Stimulated activated CD4-positive, alpha-beta T cell treated with anti-CD3 and anti-CD28 coated beads, TNF-alpha, amount 100 ng/mL, for 48 hours (primary cell): Measurements from ENCODE around the gene OLIG2.

ENCODE experiments used
- DNase-seq, 3 donors: peaks; one replicate each; pipeline ENCODE4 v3.0.0-alpha.2; 2020; ENCODE audit warnings: low read depth in 3 of 3

OLIG2 gene

DNA sequence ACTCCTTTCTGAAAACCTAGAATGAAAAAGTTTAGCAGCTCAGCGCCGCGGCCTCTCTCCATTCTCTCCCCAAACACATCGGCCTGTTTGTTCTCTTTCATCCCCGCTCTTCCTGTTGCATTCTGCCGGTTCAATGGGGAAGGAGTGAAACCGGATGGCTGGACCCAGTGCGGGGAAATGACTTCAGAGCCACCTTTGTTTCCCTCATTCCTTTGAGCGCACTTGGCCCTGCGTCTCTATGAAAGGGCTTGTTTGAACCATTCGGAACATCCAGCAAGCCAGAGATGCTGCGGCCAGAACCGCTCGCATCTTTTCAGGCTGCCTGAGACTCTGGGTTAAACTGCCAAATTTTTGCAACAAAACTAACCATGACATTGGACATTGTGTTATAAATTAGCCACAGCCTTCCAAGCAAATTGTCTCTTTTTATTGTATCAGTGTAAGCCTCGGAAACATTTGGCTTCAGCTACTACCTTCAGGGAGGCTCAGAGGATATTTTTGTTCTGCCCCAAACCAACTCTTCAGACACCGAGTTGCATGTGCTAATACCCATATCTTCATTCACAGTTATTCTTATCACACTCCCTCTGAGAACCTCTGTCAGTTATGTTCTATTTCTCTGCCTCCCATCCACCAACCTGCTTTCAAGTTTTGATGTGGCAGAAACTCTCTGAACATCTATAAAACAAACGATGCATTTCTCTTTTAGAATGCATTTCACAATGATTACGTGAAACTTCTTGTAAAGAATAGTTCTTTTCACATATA, 39.1 kb downstream of the OLIG2 start:
- no peak for DNase-seq

DNA sequence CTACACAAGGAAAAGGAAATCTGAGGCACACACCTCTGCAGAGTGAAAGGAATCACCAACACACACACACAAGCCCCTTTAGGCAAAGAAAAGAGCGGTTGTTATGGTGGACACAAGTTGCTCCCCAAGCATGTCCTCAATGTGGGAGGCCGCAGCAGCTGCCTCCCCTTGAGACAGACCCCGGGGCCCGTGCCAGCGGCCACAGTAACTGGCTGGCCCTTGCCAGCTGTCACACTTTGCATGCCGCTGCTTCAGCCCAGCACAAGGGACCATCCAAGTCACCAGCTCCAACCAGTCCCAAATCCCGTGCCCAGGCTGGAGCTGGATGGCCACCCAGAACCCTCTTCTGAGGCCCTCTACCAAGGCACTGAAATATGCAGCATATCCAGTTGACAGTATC, 41.3 kb downstream of the OLIG2 start:
- no peak for DNase-seq

DNA sequence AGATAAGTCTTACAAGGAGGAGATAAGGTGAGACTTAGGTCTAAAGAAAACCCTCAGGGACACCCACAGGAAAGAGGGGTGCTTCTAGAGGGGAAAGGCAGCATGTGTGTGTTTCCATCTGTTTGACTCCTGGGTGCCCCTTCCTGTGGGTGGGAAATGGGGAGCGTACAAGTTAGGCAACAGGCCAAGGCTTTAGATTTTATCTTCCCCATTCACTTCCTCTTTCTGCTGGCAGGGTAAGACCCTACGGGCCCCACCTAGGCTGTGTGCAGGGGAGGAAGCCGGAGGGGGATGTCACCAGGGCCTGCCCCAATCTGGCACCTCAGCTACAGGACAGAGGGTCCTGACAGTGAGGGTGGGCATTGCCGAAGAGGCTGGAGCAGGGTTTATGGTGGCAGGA, 41.7 kb downstream of the OLIG2 start:
- no peak for DNase-seq

DNA sequence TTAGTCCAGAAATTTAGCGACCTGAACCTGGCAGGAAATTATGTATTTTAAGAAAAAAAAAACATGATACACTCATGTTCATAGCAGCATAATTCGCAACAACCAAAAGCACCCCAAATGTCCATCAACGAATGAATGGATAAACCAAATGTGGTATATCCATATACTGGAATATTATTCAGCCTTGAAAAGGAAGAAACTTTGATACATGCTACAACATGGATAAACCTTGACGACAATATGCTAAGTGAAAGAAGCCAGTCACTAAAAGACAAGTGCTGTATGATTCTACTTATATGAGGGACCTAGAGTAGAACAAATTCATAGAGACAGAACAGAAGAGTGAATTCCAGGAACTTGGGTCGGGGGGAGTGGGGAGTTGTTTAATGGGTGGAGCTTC, 43.5 kb downstream of the OLIG2 start:
- no peak for DNase-seq

DNA sequence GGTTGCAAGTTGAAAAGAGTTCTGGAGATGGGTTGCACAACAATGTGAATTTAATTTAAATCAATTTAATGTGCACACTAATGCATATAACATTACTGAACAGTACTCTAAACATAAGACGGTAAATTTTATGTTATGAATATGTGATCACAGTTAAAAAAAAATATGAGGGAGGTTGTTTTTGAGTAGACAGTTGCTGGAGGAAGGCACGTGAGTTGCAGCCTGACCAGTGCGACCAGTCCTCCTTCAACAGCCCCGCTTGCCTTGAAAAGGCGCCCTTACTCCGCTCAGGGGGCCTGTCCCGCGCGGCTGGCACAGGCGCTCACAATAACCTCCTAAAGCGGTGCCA, 43.9 kb downstream of the OLIG2 start:
- no peak for DNase-seq

DNA sequence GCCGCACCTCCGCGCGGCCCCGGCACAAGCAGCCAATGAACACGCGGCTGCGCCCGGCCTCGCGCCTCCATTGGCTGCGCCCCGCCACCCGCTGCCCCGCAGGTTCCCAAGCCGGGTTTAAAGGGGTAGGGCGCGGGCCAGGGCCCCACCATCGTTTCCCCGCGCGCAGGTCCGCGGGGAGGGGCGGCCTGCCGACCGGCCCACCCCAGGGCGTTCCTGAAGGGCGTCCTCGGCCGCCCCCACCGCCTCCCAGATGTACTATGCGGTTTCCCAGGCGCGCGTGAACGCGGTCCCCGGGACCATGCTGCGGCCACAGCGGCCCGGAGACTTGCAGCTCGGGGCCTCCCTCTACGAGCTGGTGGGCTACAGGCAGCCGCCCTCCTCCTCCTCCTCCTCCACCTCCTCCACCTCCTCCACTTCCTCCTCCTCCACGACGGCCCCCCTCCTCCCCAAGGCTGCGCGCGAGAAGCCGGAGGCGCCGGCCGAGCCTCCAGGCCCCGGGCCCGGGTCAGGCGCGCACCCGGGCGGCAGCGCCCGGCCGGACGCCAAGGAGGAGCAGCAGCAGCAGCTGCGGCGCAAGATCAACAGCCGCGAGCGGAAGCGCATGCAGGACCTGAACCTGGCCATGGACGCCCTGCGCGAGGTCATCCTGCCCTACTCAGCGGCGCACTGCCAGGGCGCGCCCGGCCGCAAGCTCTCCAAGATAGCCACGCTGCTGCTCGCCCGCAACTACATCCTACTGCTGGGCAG, 44.4 kb downstream of the OLIG2 start, which contains the start of gene OLIG1:
Gene OLIG1 (plus strand): TSS at position 148 of the 750 bp plus-strand sequence. CDS start 106 bp downstream, at position 254.
- DNase-seq: peak in 1 of 3 donors; percentile 28

DNA sequence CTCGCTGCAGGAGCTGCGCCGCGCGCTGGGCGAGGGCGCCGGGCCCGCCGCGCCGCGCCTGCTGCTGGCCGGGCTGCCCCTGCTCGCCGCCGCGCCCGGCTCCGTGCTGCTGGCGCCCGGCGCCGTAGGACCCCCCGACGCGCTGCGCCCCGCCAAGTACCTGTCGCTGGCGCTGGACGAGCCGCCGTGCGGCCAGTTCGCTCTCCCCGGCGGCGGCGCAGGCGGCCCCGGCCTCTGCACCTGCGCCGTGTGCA, 44.9 kb downstream of the OLIG2 start:
- DNase-seq: no peak

DNA sequence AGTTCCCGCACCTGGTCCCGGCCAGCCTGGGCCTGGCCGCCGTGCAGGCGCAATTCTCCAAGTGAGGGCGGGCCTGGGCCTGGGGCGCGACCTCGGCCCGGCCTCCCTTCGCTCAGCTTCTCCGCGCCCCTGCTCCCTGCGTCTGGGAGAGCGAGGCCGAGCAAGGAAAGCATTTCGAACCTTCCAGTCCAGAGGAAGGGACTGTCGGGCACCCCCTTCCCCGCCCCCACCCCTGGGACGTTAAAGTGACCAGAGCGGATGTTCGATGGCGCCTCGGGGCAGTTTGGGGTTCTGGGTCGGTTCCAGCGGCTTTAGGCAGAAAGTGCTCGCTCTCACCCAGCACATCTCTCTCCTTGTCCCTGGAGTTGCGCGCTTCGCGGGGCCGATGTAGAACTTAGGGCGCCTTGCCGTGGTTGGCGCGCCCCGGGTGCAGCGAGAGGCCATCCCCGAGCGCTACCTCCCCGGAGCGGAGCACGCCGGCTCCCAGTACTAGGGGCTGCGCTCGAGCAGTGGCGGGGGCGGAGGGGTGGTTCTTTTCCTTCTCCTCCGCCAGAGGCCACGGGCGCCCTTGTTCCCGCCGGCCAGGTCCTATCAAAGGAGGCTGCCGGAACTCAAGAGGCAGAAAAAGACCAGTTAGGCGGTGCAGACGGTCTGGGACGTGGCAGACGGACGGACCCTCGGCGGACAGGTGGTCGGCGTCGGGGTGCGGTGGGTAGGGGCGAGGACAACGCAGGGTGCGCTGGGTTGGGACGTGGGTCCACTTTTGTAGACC, 45.4 kb downstream of the OLIG2 start:
- DNase-seq: peak in 1 of 3 donors; percentile 16

DNA sequence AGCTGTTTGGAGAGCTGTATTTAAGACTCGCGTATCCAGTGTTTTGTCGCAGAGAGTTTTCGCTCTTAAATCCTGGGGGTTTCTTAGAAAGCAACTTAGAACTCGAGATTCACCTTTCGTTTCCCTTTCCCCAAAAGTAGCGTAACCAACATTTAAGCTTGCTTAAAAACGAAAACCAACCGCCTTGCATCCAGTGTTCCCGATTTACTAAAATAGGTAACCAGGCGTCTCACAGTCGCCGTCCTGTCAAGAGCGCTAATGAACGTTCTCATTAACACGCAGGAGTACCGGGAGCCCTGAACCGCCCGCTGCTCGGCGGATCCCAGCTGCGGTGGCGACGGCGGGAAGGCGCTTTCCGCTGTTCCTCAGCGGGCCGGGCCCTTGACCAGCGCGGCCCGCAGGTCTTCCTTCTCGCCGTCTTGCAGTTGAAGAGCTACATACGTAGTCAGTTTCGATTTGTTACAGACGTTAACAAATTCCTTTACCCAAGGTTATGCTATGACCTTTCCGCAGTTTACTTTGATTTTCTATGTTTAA, 46.1 kb downstream of the OLIG2 start:
- no peak for DNase-seq

DNA sequence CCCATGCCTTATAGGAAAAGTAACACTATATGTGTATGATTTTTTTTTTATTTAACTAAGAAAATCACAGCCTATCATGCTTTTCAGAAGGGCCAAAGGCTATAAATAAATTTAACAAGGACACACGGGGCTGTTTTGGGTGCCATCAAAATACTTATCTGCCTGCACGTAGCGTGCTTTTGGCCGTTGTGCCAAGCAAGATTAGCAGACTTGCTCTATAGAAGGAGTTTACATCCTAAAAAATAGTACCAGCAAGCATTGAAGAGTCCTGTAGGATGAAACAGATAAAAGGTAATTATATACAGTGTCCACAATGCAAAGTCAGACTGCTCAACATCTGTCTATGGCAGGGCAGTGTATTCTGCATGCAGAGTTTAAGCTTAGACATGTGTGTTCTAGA, 47.9 kb downstream of the OLIG2 start:
- DNase-seq: no peak

DNA sequence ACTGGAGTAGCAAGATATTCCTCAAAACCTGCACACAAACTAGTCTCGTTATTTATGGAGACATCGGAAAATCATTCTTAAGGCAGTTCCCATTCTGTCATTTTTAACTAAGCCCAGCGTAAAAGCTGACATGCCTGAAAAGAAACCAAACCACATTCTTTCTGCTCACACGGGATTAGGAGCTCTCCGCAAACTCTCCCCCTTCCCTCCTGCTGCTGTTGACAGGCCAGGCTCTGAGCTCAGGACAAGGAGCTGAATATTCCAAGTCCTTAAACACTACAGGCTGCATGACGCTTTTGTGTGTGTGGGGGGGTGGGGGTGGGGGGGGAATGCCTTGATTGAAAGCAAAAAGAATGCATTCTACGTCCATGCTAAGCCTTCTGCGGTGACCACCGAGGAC, 49.4 kb downstream of the OLIG2 start:
- DNase-seq: no peak

DNA sequence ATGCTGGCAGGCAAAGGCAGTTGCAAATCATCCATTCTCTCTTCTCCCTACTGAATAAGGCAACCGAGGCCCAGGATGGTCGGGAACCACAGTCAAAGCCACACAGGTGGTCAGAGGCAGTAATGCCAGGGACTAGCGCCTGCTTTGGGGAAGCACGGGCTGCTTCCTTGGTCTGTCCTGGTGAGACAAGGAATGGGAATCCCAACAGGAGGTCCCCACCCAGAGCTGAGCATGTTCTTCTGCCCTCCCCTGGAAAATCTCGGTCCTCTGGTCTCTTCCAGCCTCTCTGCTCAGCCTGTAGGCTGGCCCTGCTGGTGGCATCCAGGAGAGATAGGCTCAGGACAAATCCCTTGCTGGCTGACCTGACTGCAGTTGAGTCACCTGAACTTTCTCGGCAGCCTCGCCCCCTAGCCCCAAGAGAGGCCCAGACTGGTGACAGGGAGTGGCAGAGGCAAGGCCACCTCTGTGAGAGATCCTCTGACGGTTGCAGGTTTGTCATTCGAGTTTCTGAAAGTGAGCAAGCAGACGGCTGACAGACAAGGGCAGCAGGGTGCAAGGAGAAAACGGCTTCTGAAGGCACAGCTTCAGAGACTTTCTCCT, 50.0 kb downstream of the OLIG2 start:
- DNase-seq: no peak

DNA sequence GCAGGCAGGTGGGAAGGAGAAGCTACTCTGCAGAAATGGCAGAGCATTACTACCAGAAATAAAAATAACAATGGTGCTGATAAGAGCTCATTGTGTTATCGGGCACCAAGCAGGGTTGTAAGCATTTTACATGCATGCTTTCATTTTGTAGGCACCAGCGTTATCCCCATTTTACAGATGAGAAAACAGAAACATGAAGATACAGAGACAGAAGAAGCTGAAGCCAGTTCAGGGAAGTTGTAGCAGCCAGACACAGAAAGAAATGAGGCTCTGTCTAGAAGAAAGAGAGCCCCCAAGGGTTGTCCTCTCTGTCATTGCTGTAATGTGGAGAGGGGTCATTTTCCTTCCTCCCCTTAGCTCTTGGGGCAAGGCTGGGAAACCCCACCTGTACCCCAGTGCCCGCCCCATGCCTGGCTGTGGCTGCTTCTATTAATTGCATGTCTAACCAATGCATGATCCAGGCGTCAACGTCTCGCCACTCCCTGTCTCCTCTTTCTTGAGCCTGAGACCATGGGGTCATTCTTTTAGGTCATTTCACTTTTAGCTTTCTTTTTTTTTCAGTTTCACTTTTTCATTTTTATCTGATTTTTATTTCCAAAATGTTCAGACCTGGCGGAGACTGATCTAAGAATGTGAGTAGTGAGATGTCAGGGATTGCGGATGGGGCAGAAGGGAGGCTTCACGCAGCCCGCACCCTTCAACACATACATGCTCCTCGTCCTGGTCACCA, 51.0 kb downstream of the OLIG2 start:
- no peak for DNase-seq
